Esophagus mucosa (tissue), 1 donor: ENCODE data around the gene JMJD1C. TPM values are rescaled to one million over a fixed set of nuclear protein-coding genes. Genes with fewer than 3 reads are reported as not detected.

ENCODE experiments used
- ATAC-seq: fragments of 200-7000 bp; cut with Tn5 transposase; one replicate; pipeline ENCODE4 v1.9.1; 2020
- total RNA-seq: library from RNA; stranded (reverse); gene quantifications from one replicate; pipeline ENCODE4 v1.2.4, GENCODE V29; 2023
- donor health status: DM: yes; HTN: yes; CAD: no.

Gene JMJD1C
- total RNA-seq, 1 donor from 2014 or later = 42.1 TPM

- no peak for ATAC-seq
Measured at GRCh38 chr10:63123727-63124362, 341.9 kb downstream of the JMJD1C start.

GRCh38 chr10:63120554-63120953 lies 345.2 kb downstream of the JMJD1C start:
- ATAC-seq = no peak

GRCh38 chr10:63119041-63119440 lies 346.7 kb downstream of the JMJD1C start:
- ATAC-seq = no peak

Other genes with a start within 250 kb of the JMJD1C start
- gene REEP3, start 55.4 kb upstream of the JMJD1C start, total RNA-seq = 24.5 TPM